Esophagus muscularis mucosa (tissue), 3 donors: ENCODE measurements around the gene UPF1.

Experiments used
- EP300 ChIP-seq: sonication (generic); formaldehyde crosslinking; IDR thresholded peaks from one replicate; pipeline ENCODE4 v1.6.1; 2017; ENCODE audit warnings: antibody characterized with exemption
- TF ChIP-seq, protein P1 (sequence below), 3 experiments: fragments of 200-600 bp in 2 of 3; fragments of 450-650 bp in 1 of 3; sonication (generic) in 2 of 3; IDR thresholded peaks; one replicate each; pipeline ENCODE4 v1.5.1; 2017 to 2019; ENCODE audit warnings: antibody characterized with exemption in 3 of 3, mild to moderate bottlenecking in 2 of 3, moderate library complexity in 1 of 3

DNA sequence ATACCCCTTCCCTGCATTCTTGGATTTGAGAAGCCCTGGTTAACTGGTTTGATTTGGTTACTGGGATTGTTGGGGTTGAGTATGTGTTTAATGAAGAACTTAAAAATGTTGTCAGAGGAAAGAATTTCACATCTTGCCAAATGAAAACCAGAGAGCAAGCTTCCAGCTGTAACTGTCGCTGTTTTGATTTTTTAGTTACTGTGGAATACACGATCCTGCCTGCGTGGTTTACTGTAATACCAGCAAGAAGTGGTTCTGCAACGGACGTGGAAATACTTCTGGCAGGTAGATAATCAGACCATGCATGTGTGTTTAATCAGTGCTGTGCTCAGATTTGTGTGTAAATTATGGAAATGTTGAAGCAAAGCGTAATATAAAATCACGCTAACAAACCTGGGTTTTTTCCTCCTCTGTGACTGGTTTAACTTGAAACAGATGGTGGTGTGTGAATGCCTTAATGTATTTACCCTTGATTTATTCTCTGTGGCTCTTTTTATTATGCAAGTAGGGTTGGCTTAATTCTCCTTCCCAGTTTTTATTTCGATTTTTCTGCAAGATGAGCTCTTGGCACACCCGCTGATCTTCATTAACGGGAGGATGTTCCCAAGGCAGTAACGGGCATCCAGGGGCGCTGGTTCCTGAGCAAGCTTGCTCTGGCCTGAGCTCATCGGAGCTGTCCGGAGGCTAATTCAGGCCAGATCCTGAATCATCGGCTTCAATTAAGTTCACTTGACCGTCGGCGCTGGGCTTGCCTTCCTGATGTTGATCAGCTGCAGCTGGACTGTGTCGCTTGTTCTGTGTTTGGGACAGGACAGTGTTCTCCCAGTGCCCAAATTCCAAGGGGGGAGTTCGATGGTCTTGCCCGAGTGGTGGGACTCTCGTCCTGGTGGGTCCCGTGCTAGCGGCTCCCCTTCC is 16.0 kb downstream of the UPF1 start:
- TF ChIP-seq EP300 = no peak
- TF ChIP-seq, protein P1, sequence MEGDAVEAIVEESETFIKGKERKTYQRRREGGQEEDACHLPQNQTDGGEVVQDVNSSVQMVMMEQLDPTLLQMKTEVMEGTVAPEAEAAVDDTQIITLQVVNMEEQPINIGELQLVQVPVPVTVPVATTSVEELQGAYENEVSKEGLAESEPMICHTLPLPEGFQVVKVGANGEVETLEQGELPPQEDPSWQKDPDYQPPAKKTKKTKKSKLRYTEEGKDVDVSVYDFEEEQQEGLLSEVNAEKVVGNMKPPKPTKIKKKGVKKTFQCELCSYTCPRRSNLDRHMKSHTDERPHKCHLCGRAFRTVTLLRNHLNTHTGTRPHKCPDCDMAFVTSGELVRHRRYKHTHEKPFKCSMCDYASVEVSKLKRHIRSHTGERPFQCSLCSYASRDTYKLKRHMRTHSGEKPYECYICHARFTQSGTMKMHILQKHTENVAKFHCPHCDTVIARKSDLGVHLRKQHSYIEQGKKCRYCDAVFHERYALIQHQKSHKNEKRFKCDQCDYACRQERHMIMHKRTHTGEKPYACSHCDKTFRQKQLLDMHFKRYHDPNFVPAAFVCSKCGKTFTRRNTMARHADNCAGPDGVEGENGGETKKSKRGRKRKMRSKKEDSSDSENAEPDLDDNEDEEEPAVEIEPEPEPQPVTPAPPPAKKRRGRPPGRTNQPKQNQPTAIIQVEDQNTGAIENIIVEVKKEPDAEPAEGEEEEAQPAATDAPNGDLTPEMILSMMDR (IDR thresholded peaks at IDR 0.05) = peak in 1 of 3 experiments; percentile 7
